ENCODE data around the gene OR1L6. TPM values are rescaled to one million over a fixed set of nuclear protein-coding genes. Genes with fewer than 3 reads are reported as not detected.

OR1L6 gene
- total and polyA plus RNA-seq, 9 of the 15 experiments (the other 6 are each of a cell fraction or from before 2014, with no cell fraction given), result not detected

DNA sequence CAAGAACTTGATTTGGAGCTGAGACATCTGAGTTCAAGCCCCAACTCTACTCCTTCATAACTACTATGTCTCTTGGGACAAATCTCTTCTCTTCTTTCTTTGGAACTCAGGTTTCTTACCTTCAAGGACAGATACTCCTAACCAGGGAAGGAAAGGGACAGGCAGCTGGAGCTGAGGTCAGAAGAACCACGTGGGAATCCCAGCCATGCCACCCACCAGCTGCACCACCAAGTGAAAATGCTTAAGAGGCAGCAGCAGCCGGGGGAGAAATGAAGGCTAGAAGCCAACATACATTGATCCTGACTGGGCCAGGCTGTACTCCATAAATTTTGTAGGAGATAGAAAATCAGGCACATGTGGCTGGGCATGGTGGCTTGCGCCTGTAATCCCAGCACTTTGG, 37.1 kb downstream of the OR1L6 start (continued):
- TF ChIP-seq ZNF75A (CRISPR knock-in tag; IDR thresholded peaks at IDR 0.05) (no peak), SAP30 (IDR thresholded peaks at IDR 0.05; ENCODE audit: borderline replicate concordance, insufficient read depth, low read depth, low read length, poor library complexity, severe bottlenecking) (no peak), FOXM1 (IDR thresholded peaks at IDR 0.05; ENCODE audit: low read depth) (no peak), FOXM1 (CRISPR knock-in tag; IDR thresholded peaks at IDR 0.05; ENCODE audit: low read depth) (no peak), FUS (optimal IDR thresholded peaks at IDR 0.05; ENCODE audit: low read depth, low read length) (no peak), SIN3A (IDR thresholded peaks at IDR 0.05; ENCODE audit: borderline replicate concordance in 2 of 2, control insufficient read depth in 1 of 2, low read depth in 2 of 2, low read length in 2 of 2) (no peak), FIP1L1 (IDR thresholded peaks at IDR 0.05; ENCODE audit: low read depth, low read length, poor library complexity, severe bottlenecking) (no peak), CBX3 (IDR thresholded peaks at IDR 0.05; ENCODE audit: borderline replicate concordance in 1 of 2, low read length in 2 of 2) (no peak), MED1 (CRISPR knock-in tag; IDR thresholded peaks at IDR 0.05; ENCODE audit: borderline replicate concordance) (no peak), EZH2 (IDR thresholded peaks at IDR 0.05; ENCODE audit: borderline replicate concordance, low read depth, low read length) (no peak), CREBBP (IDR thresholded peaks at IDR 0.05; ENCODE audit: low read depth, low read length) (no peak)
- TF ChIP-seq, protein P1, sequence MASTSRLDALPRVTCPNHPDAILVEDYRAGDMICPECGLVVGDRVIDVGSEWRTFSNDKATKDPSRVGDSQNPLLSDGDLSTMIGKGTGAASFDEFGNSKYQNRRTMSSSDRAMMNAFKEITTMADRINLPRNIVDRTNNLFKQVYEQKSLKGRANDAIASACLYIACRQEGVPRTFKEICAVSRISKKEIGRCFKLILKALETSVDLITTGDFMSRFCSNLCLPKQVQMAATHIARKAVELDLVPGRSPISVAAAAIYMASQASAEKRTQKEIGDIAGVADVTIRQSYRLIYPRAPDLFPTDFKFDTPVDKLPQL (IDR thresholded peaks at IDR 0.05; ENCODE audit: extremely low read depth, insufficient read length), result no peak

All from K562 (cell line).